HT-29 (cell line): ENCODE measurements around the gene NRP2. TPM values are rescaled to one million over a fixed set of nuclear protein-coding genes. Genes with fewer than 3 reads are reported as not detected.

Experiments used
- DNase-seq: peaks from one replicate; pipeline ENCODE4 v3.0.0-alpha.2; 2015; ENCODE audit warnings: low spot score
- total RNA-seq: library from RNA; depleted of rRNA; stranded (reverse); fragments of >200 nt; shearing (Covaris generic); gene quantifications from 2 replicates; pipeline ENCODE4 v1.2.3, GENCODE V29; 2014

Gene NRP2
- total RNA-seq, 1 experiment from 2014 or later: 1.1 TPM

DNA sequence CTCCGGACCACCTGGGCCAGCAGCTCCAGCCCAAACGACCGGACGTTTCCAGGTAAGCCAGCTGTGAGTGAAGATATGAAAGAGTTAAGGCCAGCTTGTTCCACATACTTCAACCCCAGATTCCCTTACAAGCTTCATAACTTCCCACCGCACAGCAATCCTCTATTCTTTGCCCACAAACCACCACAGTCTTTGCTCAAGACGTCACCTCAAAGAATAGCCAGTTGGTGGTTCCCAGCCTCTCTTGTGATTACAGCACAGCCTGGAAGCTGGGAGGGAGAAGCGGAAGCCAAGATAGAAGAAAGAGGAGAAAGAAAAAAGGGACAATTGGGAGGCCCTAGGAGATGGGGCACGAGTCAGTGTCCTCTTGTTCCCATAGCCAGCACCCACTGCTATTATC, 70.6 kb downstream of the NRP2 start:
- no peak for DNase-seq

DNA sequence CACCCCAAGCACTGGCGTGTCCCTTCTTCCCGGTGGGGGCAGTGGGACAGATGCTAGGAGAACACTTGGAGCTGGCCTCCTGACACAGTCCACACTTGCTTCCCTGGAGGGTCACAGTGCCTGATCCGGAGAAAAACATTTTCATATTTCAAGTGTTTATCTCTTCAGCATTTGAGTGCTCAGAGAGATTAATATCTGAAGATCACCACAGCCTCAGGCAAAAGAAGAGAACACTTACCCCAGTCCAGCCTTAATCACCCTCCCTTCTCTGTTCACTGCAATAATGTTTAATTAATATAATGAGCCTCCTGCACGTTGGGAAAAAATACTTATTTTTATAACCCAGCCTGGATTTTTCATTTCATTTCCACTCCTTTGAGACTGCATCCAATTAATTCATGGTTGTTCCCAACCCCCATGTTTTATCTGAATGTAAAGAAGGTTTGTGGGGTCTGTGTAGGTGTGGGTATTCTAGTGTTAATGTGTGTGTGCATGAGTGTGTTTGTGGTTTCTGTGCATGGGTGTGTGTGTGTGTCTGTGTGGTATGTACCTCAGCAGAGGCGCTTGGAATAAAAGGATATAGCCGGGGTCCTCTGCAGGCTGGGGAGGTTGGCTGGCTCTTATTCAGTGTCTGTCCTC, 72.1 kb downstream of the NRP2 start:
- DNase-seq: no peak

- DNase-seq: peak; percentile 53
Measured at GRCh38 chr2:205754924-205755321, 72.6 kb downstream of the NRP2 start.

- DNase-seq: no peak
Measured at GRCh38 chr2:205755923-205756322, 73.6 kb downstream of the NRP2 start.

- no peak for DNase-seq
Measured at GRCh38 chr2:205757271-205757670, 75.0 kb downstream of the NRP2 start.

GRCh38 chr2:205758051-205758450, 75.8 kb downstream of the NRP2 start:
- DNase-seq: no peak

- no peak for DNase-seq
Measured at GRCh38 chr2:205758500-205758899, 76.2 kb downstream of the NRP2 start.

- no peak for DNase-seq
Measured at GRCh38 chr2:205759257-205759656, 77.0 kb downstream of the NRP2 start.

GRCh38 chr2:205759732-205760131, 77.4 kb downstream of the NRP2 start:
- DNase-seq: no peak

DNA sequence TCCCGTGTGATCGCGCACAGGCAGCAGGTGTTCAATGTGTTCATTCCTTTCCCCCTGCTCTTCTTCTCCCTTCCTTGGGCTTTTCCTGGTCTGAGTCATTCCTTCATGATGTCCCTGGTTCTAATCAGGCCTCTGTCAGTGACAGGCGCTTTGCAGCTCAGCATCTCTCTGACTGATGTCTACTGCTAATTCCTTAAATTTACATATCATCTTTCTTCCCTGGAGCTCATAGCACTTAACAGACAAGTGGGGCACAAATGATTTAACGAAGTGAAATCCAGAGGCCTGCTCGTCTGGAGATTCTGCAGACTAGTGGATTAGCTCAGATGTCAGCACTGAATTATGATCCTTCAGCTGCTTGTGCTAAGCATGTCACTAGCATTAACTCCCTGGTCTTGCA, 77.9 kb downstream of the NRP2 start:
- no peak for DNase-seq

- no peak for DNase-seq
Measured at GRCh38 chr2:205761421-205761820, 79.1 kb downstream of the NRP2 start.

DNA sequence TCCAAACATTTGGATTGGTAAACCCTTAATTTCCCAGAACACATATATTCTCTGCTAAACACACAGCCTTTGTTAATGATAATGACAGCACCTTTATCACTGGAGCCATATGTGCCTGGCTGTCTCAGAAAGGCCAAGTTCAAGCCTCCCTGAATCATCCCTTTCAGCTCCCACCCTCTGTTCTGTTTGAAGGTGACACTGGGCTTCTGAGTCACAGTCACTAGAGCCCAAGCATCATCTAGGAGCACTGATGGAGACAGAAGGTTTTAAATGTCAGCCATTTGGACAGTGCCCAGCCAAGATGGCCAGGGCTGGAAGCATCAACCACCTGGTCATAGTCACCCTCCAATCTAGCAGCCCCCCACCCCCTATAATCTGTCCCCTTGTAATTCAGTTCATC, 80.6 kb downstream of the NRP2 start:
- DNase-seq: no peak

DNA sequence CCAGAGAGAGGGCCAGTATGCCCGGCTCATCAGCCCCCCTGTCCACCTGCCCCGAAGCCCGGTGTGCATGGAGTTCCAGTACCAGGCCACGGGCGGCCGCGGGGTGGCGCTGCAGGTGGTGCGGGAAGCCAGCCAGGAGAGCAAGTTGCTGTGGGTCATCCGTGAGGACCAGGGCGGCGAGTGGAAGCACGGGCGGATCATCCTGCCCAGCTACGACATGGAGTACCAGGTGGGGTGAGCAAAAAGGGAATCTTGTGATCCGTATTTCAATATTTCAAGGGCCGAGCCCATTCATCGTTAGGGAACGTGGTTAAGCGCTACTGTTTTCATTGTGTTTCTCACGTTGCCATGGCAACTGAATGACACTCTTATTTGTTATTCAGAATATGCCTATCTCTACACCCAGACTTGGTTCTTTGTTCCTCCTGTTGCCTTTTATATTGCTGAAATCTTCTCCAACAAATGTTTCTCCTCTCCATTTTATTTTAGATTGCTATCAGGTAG, 81.5 kb downstream of the NRP2 start:
- peak; percentile 83 for DNase-seq

GRCh38 chr2:205764270-205764746, 82.0 kb downstream of the NRP2 start:
- no peak for DNase-seq

- no peak for DNase-seq
Measured at GRCh38 chr2:205765151-205765550, 82.8 kb downstream of the NRP2 start.

DNA sequence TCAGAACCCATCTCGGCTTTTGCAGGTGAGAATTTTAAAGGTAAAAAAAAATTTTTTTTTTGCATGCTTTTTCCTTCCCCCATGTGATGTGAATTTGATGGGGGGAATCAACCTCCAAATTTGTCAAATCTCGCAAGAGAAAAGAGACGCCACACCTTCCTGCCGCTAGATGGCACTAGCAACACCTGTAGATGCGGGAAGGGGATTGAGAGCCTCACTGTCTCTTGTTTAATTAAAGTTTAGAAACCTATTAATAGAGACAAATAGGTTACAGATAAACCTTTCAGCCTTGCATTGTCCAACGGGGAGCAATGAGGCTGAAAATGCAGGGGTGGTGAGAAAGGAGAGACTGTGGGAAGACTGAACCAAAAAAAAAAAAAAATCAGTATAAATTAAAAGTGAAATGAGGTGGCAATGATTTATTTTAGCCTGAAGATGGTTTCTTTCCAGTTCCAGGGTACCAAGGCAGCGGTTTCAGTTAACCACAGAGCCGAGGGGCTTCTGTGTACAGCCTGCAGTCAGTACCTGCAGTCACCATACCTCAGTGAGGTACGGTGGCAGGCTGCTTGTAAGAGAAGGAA, 84.6 kb downstream of the NRP2 start:
- DNase-seq: peak; percentile 71

DNA sequence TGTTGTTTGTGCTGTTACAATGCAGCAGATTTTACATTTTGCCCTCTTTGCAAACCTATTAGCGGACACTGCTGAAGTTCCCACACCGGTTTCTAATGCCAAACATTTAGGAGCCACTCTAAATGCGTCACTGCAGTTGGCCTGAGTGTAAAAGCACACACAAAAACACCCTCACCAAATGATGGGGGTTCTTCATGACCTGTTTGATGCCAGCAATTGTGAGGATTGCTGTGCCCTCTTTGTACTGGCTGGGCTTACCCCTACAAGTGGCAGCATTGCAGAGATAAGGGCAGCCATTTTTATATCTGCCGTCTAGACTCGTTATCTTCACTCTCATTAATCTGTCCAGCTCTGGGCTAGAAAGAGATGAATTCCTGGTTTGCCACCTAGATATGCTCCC, 85.3 kb downstream of the NRP2 start:
- DNase-seq: no peak

GRCh38 chr2:205768341-205768740, 86.0 kb downstream of the NRP2 start:
- DNase-seq: no peak

DNA sequence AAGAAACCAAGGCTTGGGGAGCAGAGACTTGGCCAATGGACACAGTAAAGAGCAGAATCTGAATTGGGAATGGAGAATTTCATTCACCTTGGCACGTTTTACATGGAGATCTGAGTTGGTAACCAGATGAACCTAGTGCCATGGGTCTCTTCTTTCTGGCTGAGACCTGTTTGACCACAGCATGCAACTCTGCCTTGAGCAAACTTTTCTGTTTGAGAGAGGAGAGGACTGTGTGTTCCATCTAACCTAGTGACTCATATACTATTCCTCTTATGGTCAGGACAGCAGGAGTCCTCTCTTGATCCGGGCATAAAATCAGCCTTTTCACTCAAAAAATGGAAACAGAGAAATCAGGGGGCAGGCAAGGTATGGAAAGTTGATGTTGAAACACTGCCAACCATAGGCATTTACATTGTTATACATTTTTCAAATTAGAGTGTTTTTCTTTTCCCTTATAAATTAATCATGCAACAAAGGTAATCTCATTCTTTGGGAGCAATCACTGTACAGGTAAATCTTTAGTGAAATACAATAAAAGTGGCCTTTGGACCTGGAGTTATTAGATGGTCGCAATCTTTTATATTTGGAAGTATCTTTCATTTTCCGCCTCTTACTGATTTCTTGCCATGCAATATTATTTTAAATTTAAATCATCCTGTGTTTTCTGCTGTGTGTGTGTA, 86.7 kb downstream of the NRP2 start:
- no peak for DNase-seq

DNA sequence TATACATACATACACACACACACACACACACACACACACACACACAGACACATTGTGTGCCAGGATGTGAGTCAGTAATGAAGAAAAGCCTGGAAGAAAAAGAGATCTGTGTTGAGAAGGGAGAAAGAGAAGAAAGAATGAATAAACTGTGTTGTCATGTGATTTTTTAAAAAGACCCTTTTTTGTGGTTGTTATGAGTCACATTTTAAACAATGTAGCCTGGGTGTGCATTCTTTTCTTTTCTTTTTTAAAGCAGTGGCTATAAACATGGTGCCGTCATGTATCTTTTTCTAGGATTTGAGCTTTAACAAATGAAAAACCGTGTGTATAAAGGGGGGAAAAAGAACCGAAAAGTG, 87.2 kb downstream of the NRP2 start:
- DNase-seq: no peak

DNA sequence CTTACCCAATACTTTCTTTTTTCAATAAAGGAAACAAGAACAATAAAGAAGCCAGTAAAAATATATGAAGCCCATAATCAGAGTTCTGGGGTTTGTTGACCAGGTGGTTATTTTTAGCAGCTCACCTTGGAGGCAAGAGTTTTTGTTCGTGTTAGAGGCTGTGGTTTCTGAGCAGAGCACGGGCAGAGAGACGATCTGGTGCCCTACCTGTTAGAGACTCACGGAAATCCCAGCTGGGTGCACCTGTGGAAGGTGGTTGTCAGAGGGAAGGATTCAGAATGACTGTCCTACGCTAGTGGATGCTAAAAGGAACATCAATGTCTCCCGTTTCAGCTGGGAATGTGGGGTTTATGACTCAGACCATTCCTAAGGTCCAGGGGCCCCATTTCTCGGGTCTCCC, 87.6 kb downstream of the NRP2 start:
- DNase-seq: no peak

GRCh38 chr2:205770577-205770976, 88.3 kb downstream of the NRP2 start:
- no peak for DNase-seq

DNA sequence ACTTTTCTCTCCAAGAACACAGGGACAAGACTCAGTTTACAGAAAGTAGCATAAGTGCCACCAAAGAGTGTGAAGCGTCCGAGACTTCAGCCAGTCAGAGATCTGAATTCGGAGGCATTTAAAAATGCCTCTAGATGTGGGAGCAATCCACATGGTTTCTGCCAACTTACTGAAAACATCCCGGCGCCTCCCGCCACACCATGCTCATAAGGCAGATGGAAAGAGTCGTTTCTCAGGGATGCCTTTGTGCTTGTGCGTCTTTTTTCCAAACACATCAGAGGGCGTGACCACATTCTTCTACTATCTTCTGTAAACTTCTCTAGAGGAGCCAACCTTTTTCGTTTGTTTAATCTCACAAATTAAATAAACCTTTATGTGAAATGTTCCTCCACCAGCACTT, 88.7 kb downstream of the NRP2 start:
- DNase-seq: no peak
